Left renal pelvis (tissue), 4 donors: Measurements from ENCODE around the gene MC1R. TPM values are rescaled to one million over a fixed set of nuclear protein-coding genes. Genes with fewer than 3 reads are reported as not detected.
"Not testable (repeated sequence)": the region's sequence is repeated elsewhere in the genome, so short reads cannot be mapped to it uniquely, and the experiment has no call there.

Source experiments
- DNase-seq, 4 donors: peaks; one replicate each; pipeline ENCODE4 v3.0.0-alpha.2; 2013; ENCODE audit warnings: low read depth in 4 of 4, low spot score in 3 of 4
- polyA plus RNA-seq, 4 donors: library from polyadenylated mRNA; unstranded; fragments of 120-200 nt; gene quantifications; one replicate each; pipeline ENCODE4 v1.2.1, GENCODE V29; 2013; ENCODE audit not compliant: insufficient read length in 4 of 4

The MC1R gene
- polyA plus RNA-seq, 4 donors = 2.2 to 8.6 (median 3.0) TPM

DNA sequence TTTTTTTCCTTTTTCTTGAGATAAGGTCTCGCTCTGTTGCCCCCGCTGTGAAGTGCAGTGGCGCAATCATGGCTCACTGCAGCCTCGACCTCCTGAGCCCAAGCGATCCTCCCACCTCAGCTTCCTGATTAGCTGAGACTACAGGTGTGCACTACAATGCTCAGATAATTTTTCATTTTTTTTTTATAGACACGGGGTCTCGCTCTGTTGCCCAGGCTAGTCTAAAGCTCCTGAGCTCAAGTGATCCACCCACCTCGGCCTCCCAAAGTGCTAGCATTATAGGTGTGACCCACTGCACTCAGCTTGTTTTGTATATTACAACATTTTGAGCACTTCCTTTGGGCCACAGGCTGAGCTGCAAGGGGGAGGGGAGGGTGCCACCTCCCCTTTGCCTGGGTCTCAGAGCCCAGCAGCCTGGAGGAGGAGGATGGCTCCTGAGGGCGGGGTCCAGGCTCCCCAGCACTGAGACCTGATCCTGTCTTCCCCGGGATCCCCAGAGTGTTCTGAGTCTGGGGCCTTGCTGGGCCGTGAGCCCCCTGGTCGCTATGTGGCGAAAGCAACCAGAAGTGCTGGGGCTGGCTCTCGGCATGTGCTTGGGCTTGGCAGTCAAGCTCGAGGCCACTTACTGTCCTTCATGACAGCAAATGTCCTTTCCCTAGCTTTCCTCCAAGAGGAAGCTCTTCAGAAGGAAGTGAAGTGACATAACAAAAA lies 38.0 kb downstream of the MC1R start:
- DNase-seq = no peak

DNA sequence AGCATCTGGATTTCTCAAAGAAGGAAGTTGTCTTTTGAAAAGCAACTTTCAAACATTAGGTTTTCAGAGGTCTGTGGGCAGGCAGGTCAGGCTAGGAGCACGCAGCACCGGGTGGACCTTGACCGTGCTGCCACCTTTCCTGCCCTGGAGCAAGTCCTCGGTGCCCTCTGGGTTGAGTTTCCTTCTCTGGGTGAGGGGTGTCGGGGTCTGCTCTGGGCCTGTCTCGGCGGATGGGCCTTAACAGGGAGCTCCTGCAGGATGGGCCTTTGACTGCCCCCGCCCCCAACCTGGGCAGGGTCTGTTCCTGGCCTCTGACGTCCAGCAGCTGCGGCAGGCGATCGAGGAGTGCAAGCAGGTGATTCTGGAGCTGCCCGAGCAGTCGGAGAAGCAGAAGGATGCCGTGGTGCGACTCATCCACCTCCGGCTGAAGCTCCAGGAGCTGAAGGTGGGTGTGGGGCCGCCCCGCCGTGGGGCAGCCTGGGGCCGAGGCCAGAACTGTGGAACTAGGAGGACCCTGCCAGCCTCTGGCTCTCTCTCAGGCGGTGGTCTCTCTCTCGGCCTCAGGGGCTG lies 38.6 kb downstream of the MC1R start:
- DNase-seq = no peak

DNA sequence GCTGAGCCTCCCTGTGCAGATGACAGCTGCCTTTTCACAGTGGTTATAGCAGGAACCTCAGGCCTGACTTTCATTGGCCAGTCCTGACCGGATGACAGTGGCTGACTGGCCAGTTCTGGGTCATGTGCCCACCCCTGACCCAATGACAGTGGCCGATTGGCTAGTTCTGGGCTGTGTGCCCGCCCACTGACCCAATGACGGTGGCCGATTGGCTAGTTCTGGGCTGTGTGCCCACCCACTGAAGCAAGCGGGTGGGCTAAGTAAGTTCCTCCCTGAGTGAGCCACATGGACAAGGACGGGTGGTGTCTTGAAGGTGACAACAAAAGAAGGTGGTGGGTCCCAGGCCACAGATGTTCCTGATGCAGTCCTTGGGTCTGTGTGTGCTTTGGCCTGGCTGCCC lies 39.4 kb downstream of the MC1R start:
- no peak for DNase-seq

DNA sequence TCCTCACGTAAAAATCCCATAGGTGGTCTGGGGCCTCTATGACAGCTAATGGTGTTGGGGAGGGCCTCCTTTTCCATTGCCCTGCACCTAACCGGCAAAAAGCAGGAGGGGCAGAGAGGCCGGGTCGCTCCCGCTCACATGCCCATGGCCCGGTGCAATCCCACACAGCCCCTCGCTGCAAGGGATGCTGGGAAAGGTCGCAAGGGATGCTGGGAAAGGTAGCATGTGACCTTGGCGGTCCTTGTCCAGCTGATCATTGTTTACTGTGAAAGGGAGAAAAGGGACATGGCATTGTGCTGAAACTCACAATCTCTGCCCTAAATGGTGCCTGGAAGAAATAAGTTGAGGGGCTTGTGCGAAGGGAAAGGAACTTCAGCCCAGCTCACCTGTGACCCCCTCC lies 39.9 kb downstream of the MC1R start:
- DNase-seq = no peak

DNA sequence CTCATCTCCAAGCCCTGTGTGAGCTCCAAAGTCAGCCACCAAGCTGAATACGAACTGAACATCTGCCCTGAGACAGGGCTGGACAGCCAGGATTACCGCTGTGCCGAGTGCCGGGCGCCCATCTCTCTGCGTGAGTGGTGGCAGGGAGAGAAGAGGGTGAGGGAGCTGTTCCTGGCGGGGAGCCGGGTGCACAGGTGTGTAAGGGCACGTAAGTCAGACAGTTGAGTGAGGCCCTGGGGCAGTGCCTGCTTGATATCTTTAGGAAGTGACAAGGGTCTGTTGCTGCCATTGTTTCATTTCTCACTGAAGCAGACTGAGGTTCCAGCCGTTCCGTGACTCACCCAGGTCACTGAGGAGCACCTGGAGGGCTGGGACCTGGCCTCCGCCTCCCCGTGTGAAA lies 42.3 kb downstream of the MC1R start:
- DNase-seq = no peak

DNA sequence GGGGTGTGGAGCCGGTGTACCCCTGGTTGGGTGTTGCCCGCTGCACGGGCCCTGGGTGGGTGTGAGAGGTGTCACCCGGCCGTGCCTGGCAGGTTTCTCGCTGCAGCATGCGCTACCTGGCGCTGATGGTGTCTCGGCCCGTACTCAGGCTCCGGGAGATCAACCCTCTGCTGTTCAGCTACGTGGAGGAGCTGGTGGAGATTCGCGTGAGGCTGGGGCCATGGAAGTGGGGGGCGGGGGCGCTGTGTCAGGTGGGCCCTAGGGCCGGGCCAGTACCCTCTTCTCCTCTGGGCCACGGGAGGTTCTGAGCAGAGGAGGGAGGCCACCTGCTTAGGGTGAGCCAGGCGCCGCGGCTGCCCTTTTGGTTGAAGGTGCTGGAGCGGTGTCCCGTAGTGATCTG lies 43.3 kb downstream of the MC1R start:
- no peak for DNase-seq

DNA sequence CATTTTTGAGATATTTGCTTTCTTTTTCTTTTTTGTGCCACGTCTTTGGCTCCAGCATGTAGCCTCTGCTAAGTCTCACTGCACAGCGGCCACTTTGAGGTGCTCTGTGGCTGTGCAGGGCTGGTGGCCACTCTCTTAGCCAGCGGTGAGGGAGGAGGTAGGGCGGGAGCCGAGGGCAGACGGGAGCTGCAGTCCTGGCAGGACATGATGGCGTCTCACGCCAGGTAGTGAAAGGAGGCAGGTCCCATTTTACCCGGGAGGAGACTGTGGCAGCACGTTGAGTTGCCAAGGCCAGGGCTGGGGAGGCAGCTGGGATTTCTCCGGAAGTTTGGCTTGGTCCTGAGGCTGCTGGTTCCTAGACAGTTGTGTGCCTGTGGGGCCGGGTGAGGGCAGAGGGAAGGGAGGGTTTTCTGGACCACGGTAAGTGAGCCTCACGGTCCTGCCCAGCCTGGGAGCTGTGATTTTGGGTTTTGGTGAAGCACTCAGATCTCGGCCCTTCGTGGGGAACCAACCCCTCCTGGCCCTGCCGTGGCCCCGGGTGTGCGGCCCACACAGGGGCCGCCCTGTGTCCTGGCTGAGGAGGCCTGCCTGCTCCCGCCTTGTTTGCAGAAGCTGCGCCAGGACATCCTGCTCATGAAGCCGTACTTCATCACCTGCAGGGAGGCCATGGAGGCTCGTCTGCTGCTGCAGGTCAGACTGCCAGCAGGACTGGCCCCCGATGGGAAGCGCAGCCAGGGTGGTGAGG lies 44.3 kb downstream of the MC1R start:
- no peak for DNase-seq

DNA sequence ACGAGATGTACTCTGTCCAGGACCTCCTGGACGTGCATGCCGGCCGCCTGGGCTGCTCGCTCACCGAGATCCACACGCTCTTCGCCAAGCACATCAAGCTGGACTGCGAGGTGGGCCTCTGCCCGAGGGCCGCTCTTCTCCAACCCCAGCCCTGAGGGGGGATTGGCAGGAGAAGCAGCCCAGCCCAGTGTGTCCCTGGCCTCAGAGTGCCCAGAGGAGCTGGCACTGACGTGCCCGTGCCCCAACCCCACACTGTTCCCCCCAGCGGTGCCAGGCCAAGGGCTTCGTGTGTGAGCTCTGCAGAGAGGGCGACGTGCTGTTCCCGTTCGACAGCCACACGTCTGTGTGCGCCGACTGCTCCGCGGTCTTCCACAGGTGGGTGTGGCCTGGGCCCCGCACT lies 45.5 kb downstream of the MC1R start:
- DNase-seq = no peak

DNA sequence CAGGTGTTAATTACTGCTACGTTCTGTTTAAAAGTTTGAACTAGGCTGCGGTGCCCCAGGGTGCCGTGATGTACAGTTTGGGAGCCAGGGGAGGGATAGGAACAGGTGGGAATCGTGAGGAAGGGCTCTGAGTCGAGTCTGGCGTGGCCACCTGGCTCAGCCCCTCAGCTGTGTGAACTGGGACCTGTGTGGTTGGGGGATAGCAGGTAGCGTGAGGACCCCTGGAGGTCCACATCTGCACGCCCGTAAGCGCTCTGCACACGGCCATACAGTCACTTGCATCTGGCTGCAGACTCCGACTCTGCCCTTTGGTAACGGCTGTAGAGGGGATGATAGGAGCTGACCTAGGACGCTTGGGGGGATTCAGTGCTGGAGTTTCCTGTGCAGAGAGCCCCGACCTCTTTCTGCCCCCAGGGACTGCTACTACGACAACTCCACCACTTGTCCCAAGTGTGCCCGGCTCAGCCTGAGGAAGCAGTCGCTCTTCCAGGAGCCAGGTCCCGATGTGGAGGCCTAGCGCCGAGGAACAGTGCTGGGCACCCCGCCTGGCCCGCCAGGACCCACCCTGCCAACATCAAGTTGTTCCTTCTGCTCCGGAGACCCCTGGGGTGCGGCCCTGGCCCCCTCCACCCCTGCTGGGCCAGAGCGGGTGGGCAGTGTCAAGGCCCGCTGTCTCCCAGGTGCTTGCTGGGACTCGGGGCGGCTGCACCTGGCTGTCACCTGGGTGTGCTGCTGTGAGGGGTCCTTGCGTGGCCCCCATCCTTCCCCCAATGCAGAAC lies 47.0 kb downstream of the MC1R start:
- DNase-seq = no peak

DNA sequence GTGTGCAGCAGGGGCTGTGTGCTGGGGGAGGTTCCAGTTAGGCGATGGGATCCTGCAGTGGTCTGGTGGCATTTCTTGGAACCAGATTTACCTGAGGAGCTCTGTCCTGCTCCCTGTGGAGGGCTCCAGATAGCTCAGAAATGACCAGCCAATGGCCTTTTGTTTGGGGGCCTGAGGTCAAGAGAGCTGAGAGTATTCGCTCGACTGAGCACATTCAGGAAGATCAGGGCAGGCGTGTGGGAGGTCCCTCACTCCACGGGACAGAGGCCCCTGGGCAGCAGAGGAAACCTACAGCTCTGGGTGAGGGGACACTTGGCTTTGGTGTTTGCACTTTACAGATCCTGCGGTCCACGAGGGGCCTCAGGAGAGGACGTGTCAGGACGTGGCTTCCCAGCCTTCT lies 48.1 kb downstream of the MC1R start:
- no peak for DNase-seq

DNA sequence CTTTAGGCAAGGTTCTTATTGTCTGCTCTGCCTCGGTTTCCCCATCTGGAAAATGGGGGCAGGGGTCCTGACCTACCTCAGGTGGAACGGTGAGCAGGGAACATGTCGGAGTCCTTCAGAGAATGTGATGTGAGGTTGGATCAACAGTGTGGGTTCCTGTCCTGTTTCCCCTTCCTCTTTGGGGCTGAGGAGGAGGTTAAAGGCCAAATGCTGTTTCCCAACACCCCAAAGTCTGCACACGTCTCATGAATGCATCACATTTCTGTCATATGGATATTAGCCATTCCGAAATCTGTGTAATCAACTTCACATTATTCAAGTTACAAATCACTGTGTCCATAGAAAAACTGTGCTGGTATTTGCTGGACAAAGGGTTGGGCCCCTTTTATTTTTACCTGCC lies 48.8 kb downstream of the MC1R start:
- DNase-seq = not testable (repeated sequence)

DNA sequence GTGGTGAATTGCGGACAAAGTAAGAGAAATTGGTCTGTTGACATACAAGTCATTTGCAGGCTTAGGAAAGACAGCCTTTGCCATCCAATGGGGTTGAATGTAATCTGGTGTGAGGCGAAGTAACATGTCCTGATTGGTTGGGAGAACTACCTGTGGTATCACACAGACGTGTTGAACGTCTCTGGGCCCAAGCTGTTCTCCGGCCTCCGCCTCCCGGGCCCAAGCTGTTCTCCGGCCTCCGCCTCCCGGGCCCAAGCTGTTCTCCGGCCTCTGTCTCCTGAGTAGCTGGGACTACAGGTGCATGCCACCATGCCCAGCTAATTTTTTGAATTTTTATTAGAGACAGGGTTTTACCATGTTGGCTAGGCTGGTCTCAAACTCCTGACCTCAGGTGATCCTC lies 49.4 kb downstream of the MC1R start:
- DNase-seq = not testable (repeated sequence)

DNA sequence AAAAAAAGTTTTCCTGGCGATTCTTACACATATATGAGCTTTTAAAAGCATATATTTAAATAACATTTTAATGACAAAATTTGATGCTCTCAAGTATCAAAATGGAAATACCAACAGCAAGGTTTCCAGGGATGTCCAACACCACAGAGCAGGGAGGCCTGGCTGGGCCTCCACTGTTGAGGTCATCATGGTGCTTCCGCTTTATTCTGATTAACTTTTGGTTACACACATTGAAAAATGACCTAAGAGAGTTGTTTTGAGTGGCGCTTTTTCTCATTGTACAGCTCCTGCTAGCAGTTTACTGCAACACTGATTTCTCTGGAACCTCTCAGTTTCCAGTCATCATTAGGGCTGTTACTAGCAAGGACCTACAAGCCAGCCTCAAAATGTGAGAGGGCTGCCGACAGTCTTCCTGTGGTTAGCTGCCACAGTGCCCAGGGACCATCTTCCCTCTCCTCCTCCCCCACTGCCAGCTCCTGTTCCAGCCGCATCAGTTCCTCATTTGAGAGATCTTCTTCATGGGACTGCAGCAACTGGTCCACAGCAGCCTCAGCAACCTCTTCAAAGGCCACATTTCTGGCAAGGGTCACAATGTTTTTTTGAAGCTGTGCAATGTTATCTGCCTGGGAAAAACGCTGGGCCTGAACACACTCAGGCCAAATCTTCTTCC lies 51.2 kb downstream of the MC1R start:
- no peak for DNase-seq

Other genes starting within 250 kb of the MC1R start
- gene CDK10, start 232.2 kb upstream of the MC1R start, polyA plus RNA-seq = 100 to 1,000 TPM in 2 of 4 donors, 10 to 100 TPM in 2; 71.0 to 160 (median 89.9) TPM
- 1 to 10 TPM; 2.8 to 8.1 (median 5.4) TPM for gene SPATA2L, start 217.2 kb upstream of the MC1R start, polyA plus RNA-seq
- gene VPS9D1, start 198.0 kb upstream of the MC1R start, polyA plus RNA-seq = 10 to 100 TPM; 10.8 to 17.3 (median 12.2) TPM
- 10 to 100 TPM; 23.6 to 35.4 (median 30.4) TPM for gene ZNF276, start 197.3 kb upstream of the MC1R start, polyA plus RNA-seq
- gene FANCA, start 102.2 kb upstream of the MC1R start, polyA plus RNA-seq = 10 to 100 TPM; 16.6 to 43.1 (median 27.5) TPM
- gene SPIRE2, start 90.4 kb upstream of the MC1R start, polyA plus RNA-seq = 10 to 100 TPM in 2 of 4 donors, 1 to 10 TPM in 2; 5.2 to 25.6 (median 9.2) TPM
- gene TCF25, start 45.3 kb upstream of the MC1R start, polyA plus RNA-seq = 100 to 1,000 TPM in 3 of 4 donors, 10 to 100 TPM in 1; 94.8 to 165 (median 129) TPM
- 10 to 100 TPM in 3 of 4 donors, 1 to 10 TPM in 1; 9.0 to 20.2 (median 12.6) TPM for gene TUBB3, start 4.5 kb downstream of the MC1R start, polyA plus RNA-seq
- gene DEF8, start 29.9 kb downstream of the MC1R start, polyA plus RNA-seq = 10 to 100 TPM; 34.6 to 54.4 (median 38.4) TPM
- 10 to 100 TPM in 3 of 4 donors, 1 to 10 TPM in 1; 2.7 to 14.4 (median 12.6) TPM for gene DBNDD1, start 100.6 kb downstream of the MC1R start, polyA plus RNA-seq
- gene PRDM7, start 158.5 kb downstream of the MC1R start, polyA plus RNA-seq = 1 to 10 TPM in 1 of 4 donors, under 1 TPM in 3; 0.13 to 1.2 (median 0.38) TPM